MM.1S (cell line): ENCODE results near the gene FFAR4.

Source experiments
- CTCF ChIP-seq: fragments of 300-600 bp; sonication (generic); IDR thresholded peaks from 2 replicates; pipeline ENCODE4 v1.5.1; 2016; ENCODE audit warnings: antibody characterized with exemption, low read length, mixed read lengths
- EZH2 ChIP-seq: fragments of 300-600 bp; sonication (generic); optimal IDR thresholded peaks from 2 replicates; pipeline ENCODE3; 2017; ENCODE audit warnings: low read depth, mild to moderate bottlenecking, antibody characterized with exemption, low read length, mixed read lengths

- TF ChIP-seq EZH2 (no peak), CTCF (no peak)
Measured at GRCh38 chr10:93593254-93593653, 26.8 kb downstream of the FFAR4 start.
